Neural crest cell (in vitro differentiated cells): ENCODE measurements around the gene PFKL. TPM values are rescaled to one million over a fixed set of nuclear protein-coding genes. Genes with fewer than 3 reads are reported as not detected.

Experiments
- DNase-seq: peaks from one replicate; pipeline ENCODE4 v3.0.0; 2021; ENCODE audit warnings: low read depth, mixed read lengths, low spot score
- H3K27ac Mint-ChIP-seq: one replicate; pipeline ENCODE4 v1.8.0; 2021; ENCODE audit warnings: mild to moderate bottlenecking, mixed read lengths; ENCODE audit not compliant: unreplicated experiment
- H3K27me3 Mint-ChIP-seq: 2 replicates; pipeline ENCODE4 v1.8.0; 2021; ENCODE audit warnings: low read depth, mild to moderate bottlenecking, mixed read lengths
- H3K36me3 Mint-ChIP-seq: 2 replicates; pipeline ENCODE4 v1.8.0; 2021; ENCODE audit warnings: low read depth, mild to moderate bottlenecking, mixed read lengths
- H3K4me1 Mint-ChIP-seq: 2 replicates; pipeline ENCODE4 v1.8.0; 2021; ENCODE audit warnings: mixed read lengths
- H3K4me3 Mint-ChIP-seq: one replicate; pipeline ENCODE4 v1.8.0; 2021; ENCODE audit warnings: mild to moderate bottlenecking, mixed read lengths
- H3K9me3 Mint-ChIP-seq: 2 replicates; pipeline ENCODE4 v1.8.0; 2021; ENCODE audit warnings: mixed read lengths
- total RNA-seq: library from RNA; stranded (reverse); gene quantifications from 2 replicates; pipeline ENCODE4 v1.2.1, GENCODE V29; 2021
- TF ChIP-seq, protein P1 (sequence below): fragments of 200-600 bp; sonication (generic); conservative IDR thresholded peaks from 2 replicates; pipeline ENCODE4 v1.5.0; 2021; ENCODE audit warnings: antibody characterized with exemption, mild to moderate bottlenecking

The PFKL gene
- total RNA-seq, 1 donor from 2014 or later, result 96.1 TPM

GRCh38 chr21:44370786-44371410 is 71.0 kb downstream of the PFKL start:
- H3K27ac Mint-ChIP-seq, result no peak overlapping the region
- H3K9me3 Mint-ChIP-seq, result no peaks in the 10 kb centered on the region
- H3K4me3 Mint-ChIP-seq, result no peak overlapping the region
- no peak for DNase-seq
- H3K4me1 Mint-ChIP-seq, result no peaks in the 10 kb centered on the region
- no peaks in the 10 kb centered on the region for H3K36me3 Mint-ChIP-seq
- TF ChIP-seq, protein P1, sequence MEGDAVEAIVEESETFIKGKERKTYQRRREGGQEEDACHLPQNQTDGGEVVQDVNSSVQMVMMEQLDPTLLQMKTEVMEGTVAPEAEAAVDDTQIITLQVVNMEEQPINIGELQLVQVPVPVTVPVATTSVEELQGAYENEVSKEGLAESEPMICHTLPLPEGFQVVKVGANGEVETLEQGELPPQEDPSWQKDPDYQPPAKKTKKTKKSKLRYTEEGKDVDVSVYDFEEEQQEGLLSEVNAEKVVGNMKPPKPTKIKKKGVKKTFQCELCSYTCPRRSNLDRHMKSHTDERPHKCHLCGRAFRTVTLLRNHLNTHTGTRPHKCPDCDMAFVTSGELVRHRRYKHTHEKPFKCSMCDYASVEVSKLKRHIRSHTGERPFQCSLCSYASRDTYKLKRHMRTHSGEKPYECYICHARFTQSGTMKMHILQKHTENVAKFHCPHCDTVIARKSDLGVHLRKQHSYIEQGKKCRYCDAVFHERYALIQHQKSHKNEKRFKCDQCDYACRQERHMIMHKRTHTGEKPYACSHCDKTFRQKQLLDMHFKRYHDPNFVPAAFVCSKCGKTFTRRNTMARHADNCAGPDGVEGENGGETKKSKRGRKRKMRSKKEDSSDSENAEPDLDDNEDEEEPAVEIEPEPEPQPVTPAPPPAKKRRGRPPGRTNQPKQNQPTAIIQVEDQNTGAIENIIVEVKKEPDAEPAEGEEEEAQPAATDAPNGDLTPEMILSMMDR, result no peak
- peaks cover 36% of the 10 kb centered on the region for H3K27me3 Mint-ChIP-seq

- H3K4me1 Mint-ChIP-seq, result no peaks in the 10 kb centered on the region
- H3K4me3 Mint-ChIP-seq, result no peak overlapping the region
- TF ChIP-seq, protein P1, result no peak
- no peak for DNase-seq
- H3K9me3 Mint-ChIP-seq, result no peaks in the 10 kb centered on the region
- no peaks in the 10 kb centered on the region for H3K36me3 Mint-ChIP-seq
- no peak overlapping the region for H3K27ac Mint-ChIP-seq
- peaks cover 36% of the 10 kb centered on the region for H3K27me3 Mint-ChIP-seq
Measured at GRCh38 chr21:44371596-44371995, 71.7 kb downstream of the PFKL start.

DNA sequence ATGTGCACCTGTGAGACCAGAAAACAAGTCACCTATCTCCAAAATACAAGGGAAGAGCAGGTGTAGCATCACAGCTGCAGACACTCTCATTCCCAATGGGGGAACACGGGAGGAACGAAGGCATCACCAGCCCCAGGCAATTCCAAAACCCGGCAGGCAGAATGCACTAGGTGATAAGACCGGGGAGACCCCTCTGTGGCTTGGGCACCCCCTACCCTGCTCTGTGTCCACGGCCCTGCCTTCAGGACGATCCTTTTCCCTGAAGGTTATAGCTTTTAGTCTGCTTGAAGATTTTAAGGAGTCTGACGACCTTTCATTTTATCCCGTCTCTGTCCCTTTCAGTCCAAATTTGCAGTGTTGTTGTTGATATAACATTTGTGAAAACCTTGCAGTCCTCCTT is 72.8 kb downstream of the PFKL start:
- TF ChIP-seq, protein P1, result no peak
- Mint-ChIP-seq H3K4me3 (no peak overlapping the region), H3K4me1 (no peaks in the 10 kb centered on the region), H3K27ac (no peak overlapping the region), H3K9me3 (no peaks in the 10 kb centered on the region), H3K36me3 (no peaks in the 10 kb centered on the region), H3K27me3 (peaks cover 36% of the 10 kb centered on the region)
- DNase-seq, result no peak

- no peaks in the 10 kb centered on the region for H3K36me3 Mint-ChIP-seq
- no peak for DNase-seq
- no peaks in the 10 kb centered on the region for H3K4me1 Mint-ChIP-seq
- H3K27ac Mint-ChIP-seq, result no peak overlapping the region
- no peaks in the 10 kb centered on the region for H3K9me3 Mint-ChIP-seq
- TF ChIP-seq, protein P1, result no peak
- H3K27me3 Mint-ChIP-seq, result peaks cover 25% of the 10 kb centered on the region
- no peak overlapping the region for H3K4me3 Mint-ChIP-seq
Measured at GRCh38 chr21:44374601-44375280, 74.9 kb downstream of the PFKL start.

GRCh38 chr21:44375281-44375651 is 75.4 kb downstream of the PFKL start:
- peaks cover 23% of the 10 kb centered on the region for H3K27me3 Mint-ChIP-seq
- no peaks in the 10 kb centered on the region for H3K36me3 Mint-ChIP-seq
- H3K4me3 Mint-ChIP-seq, result no peak overlapping the region
- no peak for DNase-seq
- no peak overlapping the region for H3K27ac Mint-ChIP-seq
- TF ChIP-seq, protein P1, result no peak
- peaks cover 1% of the 10 kb centered on the region for H3K4me1 Mint-ChIP-seq
- no peaks in the 10 kb centered on the region for H3K9me3 Mint-ChIP-seq
